GM19438 (cell line): ENCODE measurements around the gene SMIM45.

Source experiments
- ATAC-seq: cut with Tn5 transposase; IDR thresholded peaks from one replicate; pipeline ENCODE4 v1.9.1; 2021; ENCODE audit warnings: low read depth; ENCODE audit not compliant: unreplicated experiment

Gene SMIM45

DNA sequence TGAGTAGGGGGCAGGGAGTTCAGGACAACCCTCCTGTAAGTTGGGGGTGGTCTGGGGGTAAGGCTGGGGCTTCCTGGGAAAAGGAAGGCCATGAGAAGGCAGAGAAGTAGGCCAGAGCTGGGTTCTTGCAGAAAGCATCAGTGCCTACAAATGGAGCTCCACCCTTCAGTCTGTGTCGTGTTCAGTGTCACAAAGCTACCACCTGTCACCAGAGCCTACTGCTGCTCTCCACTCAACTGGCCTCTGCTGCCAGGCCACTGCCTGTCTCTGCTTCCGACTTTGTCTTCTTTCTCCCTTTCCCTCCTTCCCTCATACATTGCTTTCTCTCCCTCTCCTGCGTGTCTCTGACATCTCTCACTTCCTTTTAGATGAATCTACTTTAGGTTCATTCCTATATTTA is 43.3 kb downstream of the SMIM45 start:
- no peak for ATAC-seq

DNA sequence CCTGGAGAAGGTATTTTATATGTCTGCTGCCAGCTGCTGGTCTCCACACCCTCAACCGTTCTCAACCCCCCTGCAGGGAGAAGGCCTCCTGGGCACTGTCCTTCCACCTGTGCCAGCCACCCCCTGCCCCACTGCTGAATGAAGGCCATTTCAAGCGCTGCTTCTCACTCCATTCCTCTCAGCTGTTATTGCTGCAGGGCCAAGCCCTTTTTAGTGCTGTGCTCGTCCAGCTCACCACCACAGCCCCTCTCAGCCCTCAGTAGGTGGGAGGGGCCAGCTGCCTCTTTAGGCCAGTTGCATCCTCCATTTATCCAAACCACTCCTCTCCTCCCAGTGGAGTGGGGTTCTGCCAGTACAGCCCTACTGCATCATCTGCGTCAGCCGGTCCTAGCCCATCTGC is 44.9 kb downstream of the SMIM45 start:
- ATAC-seq: no peak

GRCh38 chr22:41998361-41999261 is 46.7 kb downstream of the SMIM45 start, which contains the start of gene WBP2NL:
Gene WBP2NL (plus strand): TSS chr22:41998788. CDS start chr22:41998819, 31 bp downstream.
- ATAC-seq: peak; percentile 79

GRCh38 chr22:42000466-42000865 is 48.5 kb downstream of the SMIM45 start:
- ATAC-seq: no peak

- ATAC-seq: no peak
These were observed 49.2 kb downstream of the SMIM45 start for GRCh38 chr22:42001121-42001520.

- no peak for ATAC-seq
These were observed 49.8 kb downstream of the SMIM45 start for GRCh38 chr22:42001706-42002105.

DNA sequence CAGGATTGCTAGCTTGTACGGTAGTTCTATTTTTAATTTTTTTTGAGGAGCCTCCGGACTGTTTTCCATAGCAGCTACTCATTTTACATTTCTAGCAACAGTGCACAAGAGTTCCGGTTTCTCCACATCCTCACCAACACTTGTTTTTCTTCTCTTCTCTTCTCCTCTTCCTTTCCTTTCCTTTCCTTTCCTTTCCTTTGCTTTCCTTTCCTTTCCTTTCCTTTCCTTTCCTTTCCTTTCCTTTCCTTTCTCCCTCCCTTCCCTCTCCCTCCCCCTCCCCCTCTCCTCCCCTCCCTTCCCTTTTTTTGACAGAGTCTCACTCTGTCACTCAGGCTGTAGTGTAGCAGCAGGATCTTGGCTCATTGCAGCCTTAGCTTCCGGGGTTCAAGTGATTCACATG is 56.0 kb downstream of the SMIM45 start:
- ATAC-seq: no peak
